HG03095 (cell line): ENCODE measurements around the gene ATG4B.
"Not testable (repeated sequence)": the region's sequence is repeated elsewhere in the genome, so short reads cannot be mapped to it uniquely, and the experiment has no call there.

Experiments
- ATAC-seq: cut with Tn5 transposase; IDR thresholded peaks from one replicate; pipeline ENCODE4 v1.9.1; 2021; ENCODE audit warnings: moderate library complexity; ENCODE audit not compliant: unreplicated experiment

ATG4B gene

GRCh38 chr2:241660593-241661213, 23.2 kb downstream of the ATG4B start:
- no peak for ATAC-seq

DNA sequence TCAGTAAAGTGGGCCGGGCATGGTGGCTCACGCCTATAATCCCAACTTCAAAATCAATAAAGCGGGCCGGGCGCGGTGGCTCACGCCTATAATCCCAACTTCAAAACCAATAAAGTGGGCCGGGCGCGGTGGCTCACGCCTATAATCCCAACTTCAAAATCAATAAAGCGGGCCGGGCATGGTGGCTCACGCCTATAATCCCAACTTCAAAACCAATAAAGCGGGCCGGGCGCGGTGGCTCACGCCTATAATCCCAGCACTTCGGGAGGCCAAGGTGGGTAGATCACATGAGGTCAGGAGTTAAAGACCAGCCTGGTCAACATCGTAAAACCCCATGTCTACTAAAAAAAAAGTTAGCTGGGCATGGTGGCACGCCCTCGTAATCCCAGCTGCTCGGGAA, 25.2 kb downstream of the ATG4B start:
- ATAC-seq, result not testable (repeated sequence)

DNA sequence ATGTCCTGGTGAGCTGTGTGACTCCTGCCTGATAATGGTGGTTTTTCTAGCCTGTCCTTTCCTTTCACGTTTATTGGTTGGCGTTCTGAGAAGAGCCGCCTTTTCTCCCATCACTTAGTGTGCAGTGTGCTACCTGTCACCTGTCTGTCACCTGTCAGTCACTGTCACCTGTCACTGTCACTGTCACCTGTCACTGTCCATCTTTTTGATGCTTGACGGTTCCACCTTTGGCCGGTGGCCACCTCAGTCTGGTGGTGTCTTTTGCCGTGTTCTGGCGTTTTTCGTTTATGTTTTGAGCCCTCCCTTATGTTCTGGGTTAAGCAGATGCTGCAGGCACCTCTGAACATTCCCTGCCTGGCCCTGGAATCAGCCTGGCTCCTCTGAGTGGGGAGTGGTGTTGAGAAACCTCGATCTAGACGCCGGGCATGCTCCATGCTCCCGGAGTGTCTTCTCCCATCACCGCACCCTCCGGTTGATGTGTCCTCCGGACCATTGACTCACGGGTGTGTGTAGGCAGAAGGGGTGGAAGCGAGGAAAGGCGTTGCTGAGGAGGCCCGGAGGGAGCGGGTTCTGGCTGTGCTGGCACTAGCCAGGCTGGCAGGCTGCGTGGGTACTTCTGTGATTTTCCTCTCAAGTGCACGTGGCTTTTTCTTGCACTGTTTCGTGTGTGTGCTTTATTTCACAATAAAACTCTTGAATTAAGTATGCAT, 28.4 kb downstream of the ATG4B start:
- no peak for ATAC-seq

DNA sequence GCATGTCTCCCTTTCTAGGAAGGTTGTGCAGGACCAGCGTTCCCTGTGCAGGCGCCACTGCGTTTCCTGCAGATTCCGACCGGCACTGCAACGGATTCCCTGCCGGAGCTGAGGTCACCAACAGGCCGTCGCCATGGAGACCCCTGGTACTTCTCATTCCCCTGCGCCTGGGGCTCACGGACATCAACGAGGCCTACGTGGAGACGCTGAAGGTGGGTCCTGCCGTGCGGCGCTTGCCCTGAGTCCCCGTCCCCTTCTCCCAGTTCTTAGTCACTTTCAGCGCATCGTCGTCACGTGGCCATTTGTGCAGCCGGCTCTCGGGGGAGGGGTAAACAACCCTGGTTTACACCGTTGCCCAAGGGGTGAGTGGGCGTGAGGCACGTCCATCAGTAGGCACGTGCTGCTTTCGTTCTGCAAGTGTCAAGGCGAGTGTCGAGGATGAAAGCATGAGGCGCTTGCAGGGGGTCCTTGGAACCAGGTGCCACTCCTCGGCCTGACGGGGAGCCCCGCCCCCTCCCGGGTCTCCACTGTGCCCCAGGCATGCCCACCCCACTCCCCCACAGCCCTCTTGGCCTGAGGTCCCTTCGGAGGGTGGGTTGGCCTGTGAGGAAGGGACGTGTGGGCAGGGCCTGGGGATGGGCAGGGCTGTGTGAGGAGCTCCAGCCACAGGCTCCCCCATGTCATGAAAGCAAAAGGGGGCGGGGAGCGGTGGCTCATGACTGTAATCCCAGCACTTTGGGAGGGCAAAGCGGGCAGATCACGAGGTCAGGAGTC, 29.3 kb downstream of the ATG4B start:
- no peak for ATAC-seq

DNA sequence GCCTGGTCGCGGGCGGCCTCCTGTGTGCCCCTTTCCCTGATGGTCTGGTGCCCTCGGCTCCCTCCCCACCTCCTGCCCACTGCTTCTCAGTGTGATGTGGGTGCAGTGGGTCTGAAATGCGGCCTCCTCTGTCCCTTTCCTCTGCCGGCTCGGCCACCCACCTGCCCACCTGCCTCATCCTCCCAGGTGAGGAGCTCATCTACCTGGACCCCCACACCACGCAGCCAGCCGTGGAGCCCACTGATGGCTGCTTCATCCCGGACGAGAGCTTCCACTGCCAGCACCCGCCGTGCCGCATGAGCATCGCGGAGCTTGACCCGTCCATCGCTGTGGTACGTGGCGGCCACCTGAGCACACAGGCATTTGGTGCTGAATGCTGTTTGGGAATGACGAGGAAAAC, 30.9 kb downstream of the ATG4B start:
- no peak for ATAC-seq

GRCh38 chr2:241668839-241669238, 31.3 kb downstream of the ATG4B start:
- ATAC-seq, result no peak

DNA sequence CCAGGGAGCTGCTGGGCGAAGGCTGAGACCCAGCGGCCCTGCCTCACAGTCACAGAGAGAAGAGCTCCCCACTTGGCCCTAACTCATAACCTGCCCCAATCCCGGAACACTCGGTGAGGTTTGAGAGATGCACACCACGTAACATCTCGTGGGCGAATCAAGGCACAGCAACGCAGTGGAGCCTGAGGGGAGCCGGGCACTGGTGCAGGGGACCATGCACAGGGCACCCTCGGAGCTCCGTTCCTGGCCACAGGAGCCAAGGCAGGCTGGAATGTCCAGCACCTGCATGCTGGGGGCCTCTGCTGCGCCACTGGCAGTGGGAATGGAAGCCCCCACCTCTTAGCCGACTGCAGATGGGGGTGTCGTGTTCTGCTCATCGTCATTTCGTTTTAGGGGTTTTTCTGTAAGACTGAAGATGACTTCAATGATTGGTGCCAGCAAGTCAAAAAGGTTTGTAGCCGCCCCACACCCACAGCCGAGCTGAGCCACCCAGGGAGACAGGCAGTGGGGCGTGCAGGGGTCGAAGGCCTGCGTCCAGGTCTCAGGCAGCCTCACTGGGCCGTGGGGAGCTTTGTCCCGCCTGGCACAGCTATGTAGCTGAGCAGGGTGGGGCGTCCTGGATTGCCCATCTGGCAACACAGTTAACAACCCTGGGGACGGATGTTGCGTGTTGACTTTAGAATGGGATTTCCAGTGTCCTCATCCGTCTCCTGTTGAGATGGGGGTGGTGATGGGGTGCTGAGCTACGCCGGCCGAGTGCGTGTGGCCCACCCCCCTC, 33.0 kb downstream of the ATG4B start:
- no peak for ATAC-seq

DNA sequence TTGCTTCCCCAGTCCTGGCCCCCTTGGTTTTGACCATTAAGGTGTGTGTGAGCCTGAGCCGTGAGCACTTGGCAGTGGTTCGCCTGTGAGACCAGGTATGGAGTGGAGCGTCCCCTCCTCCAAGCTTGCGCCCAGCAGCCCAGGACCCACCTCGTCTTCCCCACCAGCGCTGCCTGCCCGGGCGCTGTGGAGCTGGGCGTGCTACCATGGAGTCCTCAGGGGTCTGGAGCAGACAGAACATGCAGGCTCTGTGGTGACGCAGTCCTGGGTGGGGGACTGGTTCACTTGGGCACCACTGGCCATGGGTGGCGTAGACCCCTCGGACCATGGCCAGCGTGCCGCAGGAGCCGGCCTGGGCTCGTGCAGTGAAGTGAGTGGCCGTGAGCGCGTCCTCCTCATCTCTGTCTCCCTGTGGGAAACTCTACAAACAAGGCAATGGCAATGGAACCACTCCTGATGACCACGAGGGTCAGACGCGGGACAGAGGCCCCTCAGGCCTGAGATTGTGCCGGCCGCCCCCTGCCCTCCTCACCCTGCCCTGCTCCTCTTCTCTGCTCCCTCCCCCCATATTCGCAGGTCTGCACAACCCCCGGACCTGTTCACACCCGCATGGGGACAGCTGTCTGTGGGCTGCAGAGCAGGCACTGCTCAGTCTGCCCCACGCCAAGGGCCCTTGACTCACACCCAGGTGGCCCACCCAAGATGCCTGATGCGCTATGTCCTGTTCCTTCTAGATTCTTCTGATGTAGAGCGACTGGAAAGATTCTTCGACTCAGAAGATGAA, 34.2 kb downstream of the ATG4B start:
- no peak for ATAC-seq

- no peak for ATAC-seq
These were observed 35.0 kb downstream of the ATG4B start for GRCh38 chr2:241672243-241673188.

GRCh38 chr2:241673189-241673663, 35.7 kb downstream of the ATG4B start:
- ATAC-seq, result no peak

DNA sequence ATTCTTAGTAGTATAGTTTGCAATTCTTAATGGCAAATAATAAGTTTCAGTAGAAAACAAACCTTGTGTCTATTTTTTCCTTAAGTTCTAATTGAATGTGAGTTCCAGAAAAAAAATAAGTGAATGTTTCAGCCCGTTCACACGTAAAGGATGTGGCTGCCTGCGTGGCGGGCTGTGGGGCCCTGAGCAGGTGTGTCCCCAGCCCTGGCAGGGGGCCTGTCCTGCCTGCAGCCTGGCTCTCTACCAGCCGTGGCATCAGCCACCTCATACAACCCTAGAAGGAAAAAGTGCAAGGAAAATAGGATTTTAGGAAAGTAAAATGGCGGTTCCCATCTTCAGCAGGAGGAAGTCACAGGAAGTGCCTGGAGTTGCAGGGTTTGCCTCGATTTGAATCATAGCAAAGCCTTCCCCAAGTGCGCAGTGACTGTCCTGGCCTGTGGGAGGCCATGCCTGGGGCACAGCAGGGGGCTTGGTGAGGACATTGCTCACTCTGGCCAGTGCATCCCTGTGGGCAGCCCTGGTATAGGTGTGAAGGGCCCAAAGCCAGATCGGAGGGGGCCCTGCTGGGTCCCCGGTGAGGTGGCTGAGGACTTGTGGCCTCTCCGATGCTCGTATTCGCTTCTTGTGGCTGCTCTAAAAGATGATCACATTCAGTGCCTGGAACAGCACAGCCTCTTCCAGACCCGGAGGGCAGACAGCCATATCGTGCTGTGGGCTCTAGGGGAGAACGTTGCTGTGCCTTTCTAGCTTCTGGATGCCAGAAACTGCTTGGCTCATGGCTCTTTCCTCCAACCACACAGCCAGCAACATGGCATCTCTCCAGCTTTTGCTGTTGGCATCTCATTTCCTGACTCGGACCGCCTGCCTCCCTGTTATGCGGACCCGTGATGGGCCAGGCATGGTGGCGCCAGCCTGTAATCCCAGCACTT, 36.6 kb downstream of the ATG4B start:
- ATAC-seq, result no peak

GRCh38 chr2:241675885-241676284, 38.4 kb downstream of the ATG4B start:
- ATAC-seq, result no peak

DNA sequence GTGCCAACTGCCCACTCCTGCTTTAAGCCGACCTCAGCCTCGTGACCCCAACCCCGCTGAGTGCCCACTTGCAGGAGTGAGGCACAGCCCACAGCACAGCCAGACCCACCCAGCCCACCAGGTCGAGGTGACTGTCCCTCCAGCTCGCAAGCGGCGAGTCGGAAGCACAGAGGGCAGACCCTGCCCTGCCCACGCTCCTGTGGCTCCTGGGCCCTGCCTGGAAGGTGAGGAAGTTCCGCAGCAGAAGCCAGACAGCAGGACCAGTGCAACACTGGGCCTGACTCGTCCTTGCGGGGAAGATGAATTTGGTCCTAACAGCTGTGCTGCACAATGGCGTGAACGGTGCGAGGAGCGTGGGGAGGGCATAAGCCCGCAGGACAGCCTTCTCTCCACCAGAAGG, 39.2 kb downstream of the ATG4B start:
- ATAC-seq, result no peak

GRCh38 chr2:241677392-241677791, 39.9 kb downstream of the ATG4B start:
- ATAC-seq, result no peak

DNA sequence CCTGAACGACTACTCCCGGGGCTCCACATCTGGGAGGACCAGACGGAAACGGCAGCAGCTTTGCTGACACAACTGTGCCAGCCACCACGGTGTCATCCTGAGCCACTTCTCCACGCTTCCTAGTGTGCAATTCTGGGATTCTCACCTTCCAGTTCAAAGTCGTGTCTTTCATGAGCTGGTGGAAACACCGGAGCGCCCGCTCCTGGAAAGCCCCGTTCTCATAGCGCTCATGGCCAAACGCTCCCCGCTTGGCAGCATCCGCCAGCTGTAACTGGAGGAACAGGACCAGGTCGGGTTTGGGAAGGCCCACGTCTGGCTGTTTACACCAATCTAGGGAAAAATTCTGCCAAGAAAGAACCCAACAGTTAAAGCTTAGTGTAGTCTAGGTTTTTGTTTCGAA, 40.8 kb downstream of the ATG4B start:
- ATAC-seq, result no peak

DNA sequence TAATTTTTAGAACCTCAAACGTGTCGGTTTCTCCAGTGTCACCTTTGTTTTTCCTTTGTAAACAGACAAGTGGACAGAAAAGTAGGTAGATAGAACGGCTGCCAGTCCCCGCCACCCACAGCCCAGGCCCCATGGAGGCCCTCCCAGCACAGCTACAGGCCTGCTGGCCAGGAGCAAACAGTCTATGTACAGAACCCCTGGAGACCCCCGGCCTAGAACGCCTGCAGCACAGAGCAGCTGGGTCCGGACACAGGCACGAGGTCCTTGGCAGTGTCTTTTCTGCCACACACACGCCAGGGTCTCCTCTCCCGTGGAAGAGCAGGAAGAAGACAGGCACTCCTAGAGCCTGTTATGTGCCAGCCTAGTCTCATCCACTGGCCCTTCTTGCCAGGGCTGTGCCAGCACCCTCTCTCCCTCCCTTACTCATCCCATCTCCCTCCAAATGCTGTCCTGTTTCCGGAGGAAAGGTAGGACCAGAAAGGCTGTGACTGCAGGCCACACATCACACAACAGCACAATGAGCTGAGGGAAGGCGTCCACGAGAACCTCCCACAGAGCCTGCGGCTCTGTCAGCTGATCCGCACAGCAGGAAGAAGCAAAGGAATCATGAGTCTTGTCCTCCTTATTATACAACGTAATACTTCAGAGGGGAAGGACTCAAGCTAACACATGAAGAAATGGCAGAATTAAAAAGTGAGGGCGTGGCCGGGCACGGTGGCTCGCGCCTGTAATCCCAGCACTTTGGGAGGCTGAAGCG, 41.5 kb downstream of the ATG4B start:
- ATAC-seq, result no peak

DNA sequence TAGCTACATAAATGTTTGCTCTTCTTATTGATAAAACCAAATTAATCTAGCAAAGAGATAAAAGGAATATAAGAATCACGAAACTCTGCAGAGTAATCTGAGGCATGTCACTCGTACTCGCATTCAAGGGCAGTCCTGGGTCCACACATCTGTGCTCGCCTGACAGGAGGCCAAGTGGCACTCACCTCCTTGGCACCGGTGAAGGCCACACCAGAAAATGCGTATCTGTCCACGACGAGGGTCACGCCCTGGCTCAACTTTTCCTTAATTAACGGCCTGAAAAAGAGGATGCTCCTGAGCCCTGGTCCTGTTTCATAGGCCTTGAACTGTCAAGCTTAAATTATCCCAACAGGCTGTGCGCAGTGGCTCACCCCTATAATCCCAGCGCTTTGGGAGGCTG, 42.6 kb downstream of the ATG4B start:
- no peak for ATAC-seq
